Measurements from ENCODE around the gene DHX35. TPM values are rescaled to one million over a fixed set of nuclear protein-coding genes. Genes with fewer than 3 reads are reported as not detected.

Gene DHX35
- total RNA-seq, 4 donors from 2014 or later, result 6.6 to 16.8 (median 11.0) TPM

- no peak for DNase-seq (ENCODE audit: low spot score in 2 of 2)
- 3 to 11% methylated on average over 5 of the region's 5 CpGs for WGBS, 2 donors
- intact Hi-C loops (cut with DNase I; ENCODE audit: low total_unique reads), result no loop called here
- peak overlapping the region; percentile 71 for H3K4me3 ChIP-seq (ENCODE audit: low read depth, poor library complexity, severe bottlenecking)
- TF ChIP-seq, protein P1, sequence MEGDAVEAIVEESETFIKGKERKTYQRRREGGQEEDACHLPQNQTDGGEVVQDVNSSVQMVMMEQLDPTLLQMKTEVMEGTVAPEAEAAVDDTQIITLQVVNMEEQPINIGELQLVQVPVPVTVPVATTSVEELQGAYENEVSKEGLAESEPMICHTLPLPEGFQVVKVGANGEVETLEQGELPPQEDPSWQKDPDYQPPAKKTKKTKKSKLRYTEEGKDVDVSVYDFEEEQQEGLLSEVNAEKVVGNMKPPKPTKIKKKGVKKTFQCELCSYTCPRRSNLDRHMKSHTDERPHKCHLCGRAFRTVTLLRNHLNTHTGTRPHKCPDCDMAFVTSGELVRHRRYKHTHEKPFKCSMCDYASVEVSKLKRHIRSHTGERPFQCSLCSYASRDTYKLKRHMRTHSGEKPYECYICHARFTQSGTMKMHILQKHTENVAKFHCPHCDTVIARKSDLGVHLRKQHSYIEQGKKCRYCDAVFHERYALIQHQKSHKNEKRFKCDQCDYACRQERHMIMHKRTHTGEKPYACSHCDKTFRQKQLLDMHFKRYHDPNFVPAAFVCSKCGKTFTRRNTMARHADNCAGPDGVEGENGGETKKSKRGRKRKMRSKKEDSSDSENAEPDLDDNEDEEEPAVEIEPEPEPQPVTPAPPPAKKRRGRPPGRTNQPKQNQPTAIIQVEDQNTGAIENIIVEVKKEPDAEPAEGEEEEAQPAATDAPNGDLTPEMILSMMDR (IDR thresholded peaks at IDR 0.05), result no peak
- TF ChIP-seq POLR2A (IDR thresholded peaks at IDR 0.05), result no peak
Measured at GRCh38 chr20:38962928-38963401, 821 bp downstream of the DHX35 start.

GRCh38 chr20:38963745-38964144 is 1.6 kb downstream of the DHX35 start:
- H3K4me3 ChIP-seq (ENCODE audit: low read depth, poor library complexity, severe bottlenecking), result no peak overlapping the region
- intact Hi-C loops (cut with DNase I; ENCODE audit: low total_unique reads), result no loop called here
- TF ChIP-seq POLR2A (IDR thresholded peaks at IDR 0.05), result no peak
- TF ChIP-seq, protein P1 (IDR thresholded peaks at IDR 0.05), result no peak
- DNase-seq (ENCODE audit: low spot score in 2 of 2), result no peak

DNA sequence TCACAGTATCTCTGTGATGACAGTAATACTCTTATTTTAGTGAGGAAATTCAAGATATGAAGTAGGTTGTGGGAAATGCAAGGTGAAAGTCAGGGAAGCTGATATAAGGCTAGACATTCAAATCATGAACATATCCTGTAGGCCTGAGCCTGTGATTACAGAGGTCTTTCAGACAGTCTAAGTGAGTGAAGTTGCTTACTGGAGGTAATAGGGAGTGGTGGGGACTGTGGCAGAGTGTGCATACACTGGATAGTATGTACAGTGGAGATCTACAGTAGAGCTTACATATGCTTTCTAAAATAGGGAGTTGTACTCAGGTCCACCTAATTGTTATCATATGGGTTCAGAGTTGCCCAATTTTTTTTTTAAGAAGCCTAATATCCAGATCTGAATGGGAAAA is 3.1 kb downstream of the DHX35 start:
- no peak for DNase-seq (ENCODE audit: low spot score in 2 of 2)
- TF ChIP-seq POLR2A (IDR thresholded peaks at IDR 0.05), result no peak
- TF ChIP-seq, protein P1 (IDR thresholded peaks at IDR 0.05), result no peak
- intact Hi-C loops (cut with DNase I; ENCODE audit: low total_unique reads), result no loop called here
- H3K4me3 ChIP-seq (ENCODE audit: low read depth, poor library complexity, severe bottlenecking), result no peak overlapping the region

GRCh38 chr20:38968090-38968489 is 5.9 kb downstream of the DHX35 start:
- intact Hi-C loops (cut with DNase I; ENCODE audit: low total_unique reads), result no loop called here
- no peak for TF ChIP-seq POLR2A (IDR thresholded peaks at IDR 0.05)
- TF ChIP-seq, protein P1 (IDR thresholded peaks at IDR 0.05), result no peak
- WGBS, 2 donors, result 87% methylated on average over 6 of the region's 6 CpGs
- H3K4me3 ChIP-seq (ENCODE audit: low read depth, poor library complexity, severe bottlenecking), result no peak overlapping the region
- no peak for DNase-seq (ENCODE audit: low spot score in 2 of 2)

DNA sequence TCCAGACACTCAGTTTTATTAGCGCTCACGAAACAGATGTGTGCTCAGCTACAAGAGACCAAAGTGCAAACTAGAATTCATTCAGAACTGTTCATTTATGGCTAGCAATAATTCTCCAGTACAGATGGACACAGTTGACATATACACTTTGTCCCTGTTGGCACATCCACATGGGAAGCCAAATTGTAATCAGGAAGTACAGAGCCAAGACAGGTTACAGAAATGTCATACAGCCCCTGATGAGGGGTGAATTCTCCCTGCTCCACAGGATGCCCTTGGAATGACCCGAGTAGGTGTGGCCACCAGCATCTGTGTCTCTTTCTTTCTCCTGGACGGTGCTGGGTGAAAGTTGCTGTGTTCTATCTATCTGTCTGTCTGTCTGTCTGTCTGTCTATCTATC is 7.6 kb downstream of the DHX35 start:
- WGBS, 2 donors, result 75% methylated on average over 4 of the region's 4 CpGs
- intact Hi-C loops (cut with DNase I; ENCODE audit: low total_unique reads), result no loop called here

GRCh38 chr20:38970302-38970701 is 8.2 kb downstream of the DHX35 start:
- no peak for TF ChIP-seq POLR2A (IDR thresholded peaks at IDR 0.05)
- TF ChIP-seq, protein P1 (IDR thresholded peaks at IDR 0.05), result no peak
- DNase-seq (ENCODE audit: low spot score in 2 of 2), result no peak
- no peak overlapping the region for H3K4me3 ChIP-seq (ENCODE audit: low read depth, poor library complexity, severe bottlenecking)
- intact Hi-C loops (cut with DNase I; ENCODE audit: low total_unique reads), result no loop called here
- 96 to 100% methylated on average over 1 of the region's 1 CpG for WGBS, 2 donors

More for the DNA sequence above, 7.6 kb downstream of the DHX35 start:
- no peak for DNase-seq (ENCODE audit: low spot score in 2 of 2)
- TF ChIP-seq POLR2A (IDR thresholded peaks at IDR 0.05), result no peak
- TF ChIP-seq, protein P1 (IDR thresholded peaks at IDR 0.05), result no peak
- no peak overlapping the region for H3K4me3 ChIP-seq (ENCODE audit: low read depth, poor library complexity, severe bottlenecking)

All from lower leg skin (tissue), 4 donors.